OCI-LY3 (cell line): ENCODE data around the gene CPB1.

Source experiments
- CTCF ChIP-seq: fragments of 200-600, 300-600 bp; sonication (generic); IDR thresholded peaks from 2 replicates; pipeline ENCODE4 v1.5.1; 2014; ENCODE audit warnings: antibody characterized with exemption, low read length, low read depth
- EZH2phosphoT487 ChIP-seq: fragments of 200-600 bp; shearing (Covaris generic); IDR thresholded peaks from 2 replicates; pipeline ENCODE4 v1.6.1; 2018; ENCODE audit warnings: antibody characterized with exemption, mixed run types, low read depth

DNA sequence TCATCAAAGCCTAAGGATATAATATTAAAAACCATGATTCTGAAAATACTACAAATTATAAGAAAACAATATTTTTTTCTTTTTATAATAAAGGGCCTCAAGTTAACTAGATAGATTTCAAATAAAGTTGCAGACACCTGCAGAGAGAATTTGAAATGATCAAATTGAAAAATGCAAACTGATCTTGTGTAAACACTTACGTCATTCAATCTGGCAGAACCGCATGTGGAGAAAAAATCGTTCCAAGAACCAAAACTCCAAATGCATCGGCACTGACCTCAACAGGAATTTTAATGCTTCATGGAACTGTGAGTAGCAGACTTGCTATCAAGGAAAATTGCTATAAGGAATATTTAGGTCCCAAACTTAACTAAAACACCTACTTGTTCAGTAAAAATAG is 54.7 kb downstream of the CPB1 start:
- TF ChIP-seq CTCF (no peak), EZH2phosphoT487 (no peak)
